Bronchial epithelial cell (primary cell): ENCODE results near the gene PIWIL1. TPM values are rescaled to one million over a fixed set of nuclear protein-coding genes. Genes with fewer than 3 reads are reported as not detected.

Source experiments
- DNase-seq: peaks from one replicate; pipeline ENCODE4 v3.0.0-alpha.2; 2010; ENCODE audit warnings: low read depth
- FAIRE-seq: peaks from 2 replicates; lab custom pipeline; 2011; peaks lifted over from hg19 to GRCh38; lab: Jason Lieb, UNC
- H3K27me3 ChIP-seq: 2 replicates; pipeline ENCODE4 v1.5.1; 2011; ENCODE audit warnings: low read length; ENCODE audit not compliant: control insufficient read depth, insufficient read depth
- H3K36me3 ChIP-seq: 2 replicates; pipeline ENCODE4 v1.5.1; 2011; ENCODE audit warnings: low read length; ENCODE audit not compliant: control insufficient read depth, insufficient read depth
- H3K4me3 ChIP-seq: 2 replicates; pipeline ENCODE4 v1.5.1; 2011; ENCODE audit warnings: mild to moderate bottlenecking, low read depth, low read length, control low read depth
- total RNA-seq: library from RNA; depleted of rRNA; stranded (reverse); fragments of >200 nt; gene quantifications from 2 replicates; pipeline ENCODE4 v1.2.1, GENCODE V29; 2014
- TF ChIP-seq, protein P1 (sequence below): IDR thresholded peaks from 2 replicates; pipeline ENCODE4 v1.5.1; 2011; ENCODE audit warnings: mild to moderate bottlenecking, moderate library complexity, low read length, control low read depth, inconsistent platforms; ENCODE audit not compliant: insufficient read depth, severe bottlenecking

The PIWIL1 gene
- total RNA-seq, 1 donor from 2014 or later = not detected

DNA sequence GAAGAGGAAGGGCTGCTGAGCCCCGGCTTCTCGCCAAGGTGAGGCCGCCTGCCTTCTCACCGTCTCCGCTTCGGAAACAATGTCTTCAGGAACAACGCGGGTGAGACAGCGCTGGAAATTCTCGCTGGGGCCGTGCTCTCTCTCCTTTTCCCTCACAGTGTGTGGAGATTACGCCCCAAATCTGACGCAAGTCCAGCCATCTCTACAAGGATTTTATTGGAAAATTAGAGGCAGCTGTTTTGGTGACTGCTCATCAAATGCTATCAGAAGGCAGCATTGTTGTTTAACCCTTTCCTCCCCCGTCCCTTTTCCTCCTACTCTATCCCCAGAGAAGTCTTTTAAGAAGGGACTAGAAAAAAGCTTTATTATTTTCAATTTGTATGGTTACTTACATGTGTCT is 53.5 kb downstream of the PIWIL1 start:
- no peak for FAIRE-seq

GRCh38 chr12:130394906-130395305 is 57.2 kb downstream of the PIWIL1 start:
- Histone ChIP-seq H3K36me3 (no peaks in the 10 kb centered on the region), H3K27me3 (no peaks in the 10 kb centered on the region), H3K4me3 (no peak overlapping the region)
- FAIRE-seq = no peak
- TF ChIP-seq, protein P1, sequence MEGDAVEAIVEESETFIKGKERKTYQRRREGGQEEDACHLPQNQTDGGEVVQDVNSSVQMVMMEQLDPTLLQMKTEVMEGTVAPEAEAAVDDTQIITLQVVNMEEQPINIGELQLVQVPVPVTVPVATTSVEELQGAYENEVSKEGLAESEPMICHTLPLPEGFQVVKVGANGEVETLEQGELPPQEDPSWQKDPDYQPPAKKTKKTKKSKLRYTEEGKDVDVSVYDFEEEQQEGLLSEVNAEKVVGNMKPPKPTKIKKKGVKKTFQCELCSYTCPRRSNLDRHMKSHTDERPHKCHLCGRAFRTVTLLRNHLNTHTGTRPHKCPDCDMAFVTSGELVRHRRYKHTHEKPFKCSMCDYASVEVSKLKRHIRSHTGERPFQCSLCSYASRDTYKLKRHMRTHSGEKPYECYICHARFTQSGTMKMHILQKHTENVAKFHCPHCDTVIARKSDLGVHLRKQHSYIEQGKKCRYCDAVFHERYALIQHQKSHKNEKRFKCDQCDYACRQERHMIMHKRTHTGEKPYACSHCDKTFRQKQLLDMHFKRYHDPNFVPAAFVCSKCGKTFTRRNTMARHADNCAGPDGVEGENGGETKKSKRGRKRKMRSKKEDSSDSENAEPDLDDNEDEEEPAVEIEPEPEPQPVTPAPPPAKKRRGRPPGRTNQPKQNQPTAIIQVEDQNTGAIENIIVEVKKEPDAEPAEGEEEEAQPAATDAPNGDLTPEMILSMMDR = no peak
- DNase-seq = no peak

More for the DNA sequence above, 53.5 kb downstream of the PIWIL1 start:
- DNase-seq = no peak
- Histone ChIP-seq H3K4me3 (no peak overlapping the region), H3K27me3 (no peaks in the 10 kb centered on the region), H3K36me3 (no peaks in the 10 kb centered on the region)
- TF ChIP-seq, protein P1 = no peak

DNA sequence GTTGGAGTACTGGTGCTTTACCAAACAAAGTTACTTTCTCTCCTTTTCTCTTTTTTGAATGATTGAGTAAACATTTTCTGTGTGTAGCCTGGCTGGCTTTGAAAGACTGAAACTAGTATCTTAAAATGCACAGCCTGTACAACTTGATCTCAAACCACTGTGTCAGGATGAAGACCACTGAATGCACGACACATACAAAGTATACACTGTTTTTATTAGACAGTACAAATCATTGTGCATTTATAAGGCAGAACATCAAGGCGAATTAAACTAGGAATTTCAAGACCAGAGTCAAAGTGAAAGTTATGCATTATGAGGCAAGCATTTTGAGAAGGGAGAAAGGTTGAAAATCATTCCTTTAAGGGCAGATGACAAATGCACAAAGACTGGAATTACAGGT is 59.0 kb downstream of the PIWIL1 start:
- TF ChIP-seq, protein P1 = no peak
- no peaks in the 10 kb centered on the region for H3K27me3 ChIP-seq
- FAIRE-seq (no peak), DNase-seq (no peak)
- H3K4me3 ChIP-seq = no peak overlapping the region
- no peaks in the 10 kb centered on the region for H3K36me3 ChIP-seq

DNA sequence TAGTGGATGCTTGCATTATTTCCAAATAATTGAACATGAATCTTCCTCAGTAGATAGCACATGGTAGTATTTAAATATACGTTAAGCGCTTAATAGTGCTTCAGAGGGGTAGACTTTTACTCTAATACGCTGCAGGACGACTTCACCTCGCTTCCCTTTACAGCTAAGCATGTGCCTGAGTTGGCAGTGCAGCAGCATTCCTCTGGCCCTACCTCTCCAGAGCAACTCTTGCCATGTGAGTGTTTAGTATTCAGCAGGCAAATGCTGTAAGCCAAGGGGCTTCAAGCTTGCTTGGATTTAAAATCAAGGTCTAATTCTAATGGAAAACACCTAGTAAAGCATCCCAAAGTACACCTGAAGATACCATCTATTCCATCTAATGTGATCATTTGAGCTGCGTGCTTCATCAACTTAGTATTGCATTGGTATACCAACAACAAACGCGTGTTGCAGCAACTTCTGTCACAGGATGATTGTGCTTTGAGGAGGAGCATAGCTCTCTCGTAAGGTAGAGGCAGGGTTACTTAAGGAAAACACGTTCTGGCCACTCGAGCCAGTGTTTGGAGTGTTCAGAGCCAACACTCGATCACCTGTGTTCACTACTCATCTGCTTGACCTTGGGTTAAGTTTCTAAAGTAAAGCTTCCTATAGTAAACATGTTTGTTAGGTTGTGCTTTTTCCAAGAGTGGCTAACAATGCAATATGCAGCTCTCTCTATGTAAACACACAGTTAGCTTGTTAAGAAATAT is 60.6 kb downstream of the PIWIL1 start:
- DNase-seq (no peak), FAIRE-seq (no peak)
- H3K4me3 ChIP-seq = no peak overlapping the region
- H3K27me3 ChIP-seq = no peaks in the 10 kb centered on the region
- H3K36me3 ChIP-seq = no peaks in the 10 kb centered on the region
- TF ChIP-seq, protein P1 = no peak

GRCh38 chr12:130401703-130402102 is 64.0 kb downstream of the PIWIL1 start:
- FAIRE-seq = no peak
- Histone ChIP-seq H3K4me3 (no peak overlapping the region), H3K36me3 (no peaks in the 10 kb centered on the region), H3K27me3 (no peaks in the 10 kb centered on the region)
- TF ChIP-seq, protein P1 = no peak
- DNase-seq = no peak
